A549 treated with CpdA at 1 μM for 4 hours (cell line): Measurements from ENCODE around the gene HPSE2. TPM values are rescaled to one million over a fixed set of nuclear protein-coding genes. Genes with fewer than 3 reads are reported as not detected.

Experiments
- total RNA-seq: library from RNA; stranded (reverse); fragments of 200-300 nt; extraction: Qiagen RNA extraction; gene quantifications from 5 replicates; pipeline ENCODE4 v1.2.3, GENCODE V29; 2022; ENCODE audit warnings: low read depth

Gene HPSE2
- total RNA-seq: not detected in 5 replicates

DNA sequence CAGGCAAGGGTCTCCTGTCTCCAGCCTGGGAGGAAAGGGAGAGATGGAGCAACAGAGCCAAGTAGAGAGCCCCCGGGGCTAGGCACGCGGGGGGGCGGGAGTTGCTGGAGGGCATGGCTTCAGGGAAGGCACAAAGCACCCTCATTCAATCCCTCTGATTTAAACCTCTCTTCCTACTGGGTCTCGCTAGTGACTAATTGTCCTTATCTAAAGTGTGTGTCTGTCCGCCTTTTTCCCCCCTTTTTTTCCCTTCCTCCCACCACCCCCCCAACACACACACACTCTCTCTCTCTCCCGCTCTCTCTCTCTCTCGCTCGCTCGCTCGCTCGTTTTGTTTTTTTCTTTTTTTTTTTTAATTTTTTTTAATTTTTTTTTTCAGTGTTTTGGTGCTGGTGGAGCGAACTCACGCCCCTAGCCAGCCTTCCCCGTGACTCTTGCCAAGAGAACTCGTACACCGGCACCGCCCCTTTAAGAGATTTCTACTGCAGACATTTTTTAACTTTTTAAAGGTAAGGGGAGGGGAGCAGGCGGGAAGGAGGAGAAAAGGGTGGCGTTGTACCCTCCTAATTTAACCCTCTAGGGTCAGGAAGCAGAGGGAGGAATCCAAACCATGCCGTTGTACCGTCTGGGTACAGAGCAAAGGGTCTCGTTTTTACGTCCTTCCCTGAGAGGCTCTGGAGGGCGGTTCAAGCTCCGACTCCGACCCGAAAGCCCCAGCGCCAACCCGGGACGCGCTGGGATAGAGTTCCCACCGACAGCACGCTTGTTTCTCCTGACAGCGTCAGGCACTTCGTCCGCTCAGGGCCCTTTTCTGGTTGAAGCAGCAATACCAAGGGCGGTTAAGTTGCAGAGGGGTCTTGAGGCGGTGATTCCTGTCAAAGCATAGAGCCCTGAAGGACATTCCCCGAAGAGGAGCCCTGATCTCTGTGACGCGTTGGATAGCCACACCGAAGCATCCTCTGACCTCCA is at the start of gene HPSE2:
HPSE2 (minus strand) TSS at position 195 of the 969 bp plus-strand sequence.

DNA sequence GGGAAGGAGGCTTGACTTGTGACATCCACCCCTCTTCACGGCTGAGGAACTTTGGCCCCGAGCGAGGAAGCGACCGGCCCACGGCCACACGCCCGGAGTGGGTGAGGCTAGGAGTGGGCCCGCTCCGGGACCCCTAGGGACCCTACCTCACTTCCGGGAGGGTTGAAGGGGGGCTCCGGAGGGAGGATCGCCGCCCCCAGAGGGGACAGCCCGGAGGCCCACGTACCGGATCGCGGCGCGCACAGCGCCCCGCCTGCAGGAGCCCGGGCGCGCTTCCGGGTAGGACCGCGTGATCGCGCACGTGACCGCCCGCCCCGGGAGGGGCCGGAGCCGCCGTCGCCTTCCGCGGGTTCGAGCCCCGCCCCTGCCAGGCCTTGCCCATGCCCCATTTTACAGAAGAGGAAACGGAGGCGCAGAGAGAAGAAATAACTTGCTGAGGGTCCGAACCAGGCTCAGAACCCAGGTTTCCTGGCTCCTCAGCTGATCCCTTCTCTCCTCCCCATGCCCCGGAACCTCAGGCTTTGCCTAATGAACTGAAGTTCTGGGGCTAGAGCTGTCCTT is 788.9 kb downstream of the HPSE2 start, which contains the start of gene HPS1:
HPS1 (minus strand) TSS at position 275 of the 561 bp plus-strand sequence. CDS start 3,695 bp downstream, outside the sequence.

DNA sequence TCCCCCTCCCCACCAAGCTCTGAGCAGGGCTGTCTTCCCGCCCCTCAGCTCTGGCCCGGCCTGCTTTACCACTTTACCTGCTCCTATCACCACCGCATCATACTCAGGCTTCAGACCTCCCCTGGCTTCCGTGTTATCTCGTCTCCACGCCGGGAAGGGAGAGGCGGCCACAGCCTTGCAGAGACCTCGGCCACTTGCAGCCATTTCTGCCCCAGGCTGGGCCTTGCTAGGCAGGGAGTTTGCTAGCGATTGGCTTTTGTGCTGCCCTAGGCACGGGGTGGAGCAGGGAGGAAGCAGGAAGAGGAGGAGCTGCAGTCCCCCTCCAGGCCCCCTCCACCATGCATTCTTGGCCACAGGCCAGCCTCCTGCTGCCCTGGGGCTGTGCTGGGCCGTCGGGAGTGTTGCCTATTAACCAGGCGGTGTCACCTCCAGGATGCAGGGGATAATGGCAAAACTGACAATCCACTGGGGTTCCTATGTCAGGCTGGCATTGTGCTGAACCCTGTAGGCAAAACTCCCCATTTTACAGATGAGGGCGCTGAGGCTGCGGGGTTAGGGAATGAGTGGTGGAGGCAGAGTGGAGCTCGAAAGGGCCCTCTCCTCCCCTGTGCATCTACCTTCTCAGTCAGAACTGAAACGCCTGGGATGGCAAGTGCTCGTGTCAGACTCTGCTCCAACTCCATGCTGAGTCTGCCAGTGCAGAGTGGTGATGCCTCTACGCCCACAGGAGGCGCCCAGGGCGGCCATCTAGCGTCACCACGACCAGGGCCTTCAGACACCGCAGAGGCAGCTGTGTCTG is 820.5 kb downstream of the HPSE2 start, which contains the start of gene PYROXD2:
PYROXD2 (minus strand) TSS at position 251 of the 799 bp plus-strand sequence; CDS start at position 204, 47 bp downstream.

Other genes starting within 250 kb of the HPSE2 start
- 17.4 to 21.5 TPM (median 21.1 TPM) in 5 replicates for gene CNNM1, start 93.5 kb upstream of the HPSE2 start, total RNA-seq
- 34.3 to 41.7 TPM (median 38.9 TPM) in 5 replicates for gene GOT1, start 194.8 kb upstream of the HPSE2 start, total RNA-seq